ENCODE data around the gene SRPK2. TPM values are rescaled to one million over a fixed set of nuclear protein-coding genes. Genes with fewer than 3 reads are reported as not detected.
A peak's percentile ranks its signal among the peaks of the same experiment; 100 is the strongest.

SRPK2 gene
- total RNA-seq, 4 donors from 2014 or later = 33.0 to 47.4 (median 42.8) TPM

GRCh38 chr7:105141068-105141467 is 247.7 kb downstream of the SRPK2 start:
- 55% methylated on average over 6 of the region's 6 CpGs for WGBS
- DNase-seq (ENCODE audit: extremely low spot score) = no peak
- peaks cover 0 to 10% (median 7%) of the 10 kb centered on the region in 4 donors for H3K4me1 ChIP-seq
- TF ChIP-seq POLR2AphosphoS5 (IDR thresholded peaks at IDR 0.05) (no peak), POLR2A (IDR thresholded peaks at IDR 0.05; ENCODE audit: low read depth) (no peak), EP300 (IDR thresholded peaks at IDR 0.05) (no peak)
- TF ChIP-seq, protein P1, sequence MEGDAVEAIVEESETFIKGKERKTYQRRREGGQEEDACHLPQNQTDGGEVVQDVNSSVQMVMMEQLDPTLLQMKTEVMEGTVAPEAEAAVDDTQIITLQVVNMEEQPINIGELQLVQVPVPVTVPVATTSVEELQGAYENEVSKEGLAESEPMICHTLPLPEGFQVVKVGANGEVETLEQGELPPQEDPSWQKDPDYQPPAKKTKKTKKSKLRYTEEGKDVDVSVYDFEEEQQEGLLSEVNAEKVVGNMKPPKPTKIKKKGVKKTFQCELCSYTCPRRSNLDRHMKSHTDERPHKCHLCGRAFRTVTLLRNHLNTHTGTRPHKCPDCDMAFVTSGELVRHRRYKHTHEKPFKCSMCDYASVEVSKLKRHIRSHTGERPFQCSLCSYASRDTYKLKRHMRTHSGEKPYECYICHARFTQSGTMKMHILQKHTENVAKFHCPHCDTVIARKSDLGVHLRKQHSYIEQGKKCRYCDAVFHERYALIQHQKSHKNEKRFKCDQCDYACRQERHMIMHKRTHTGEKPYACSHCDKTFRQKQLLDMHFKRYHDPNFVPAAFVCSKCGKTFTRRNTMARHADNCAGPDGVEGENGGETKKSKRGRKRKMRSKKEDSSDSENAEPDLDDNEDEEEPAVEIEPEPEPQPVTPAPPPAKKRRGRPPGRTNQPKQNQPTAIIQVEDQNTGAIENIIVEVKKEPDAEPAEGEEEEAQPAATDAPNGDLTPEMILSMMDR (IDR thresholded peaks at IDR 0.05) = peak; percentile 18 to 36 (median 31)
- H3K27me3 ChIP-seq = no peaks in the 10 kb centered on the region
- intact Hi-C loops (cut with DNase I) = no loop called here
- peaks cover 0 to 52% (median 32%) of the 10 kb centered on the region in 4 donors for H3K36me3 ChIP-seq
- H3K9me3 ChIP-seq = no peaks in the 10 kb centered on the region
- no peak overlapping the region for H3K27ac ChIP-seq (replicated peaks in 1 of 4)
- no peak overlapping the region for H3K4me3 ChIP-seq

- no peaks in the 10 kb centered on the region for H3K27me3 ChIP-seq
- no peak overlapping the region for H3K27ac ChIP-seq (replicated peaks in 1 of 4)
- DNase-seq (ENCODE audit: extremely low spot score) = no peak
- intact Hi-C loops (cut with DNase I) = no loop called here
- no peaks in the 10 kb centered on the region for H3K9me3 ChIP-seq
- H3K4me1 ChIP-seq = peaks cover 2 to 10% (median 8%) of the 10 kb centered on the region in 4 donors
- H3K4me3 ChIP-seq = no peak overlapping the region
- H3K36me3 ChIP-seq = peaks cover 0 to 59% (median 32%) of the 10 kb centered on the region in 4 donors
- TF ChIP-seq EP300 (IDR thresholded peaks at IDR 0.05) = no peak
Measured at GRCh38 chr7:105139381-105139780, 249.3 kb downstream of the SRPK2 start.

- Histone ChIP-seq H3K4me1 (peaks cover 5 to 11% (median 8%) of the 10 kb centered on the region in 4 donors), H3K36me3 (peaks cover 0 to 56% (median 33%) of the 10 kb centered on the region in 4 donors), H3K9me3 (no peaks in the 10 kb centered on the region), H3K27me3 (no peaks in the 10 kb centered on the region), H3K4me3 (no peak overlapping the region), H3K27ac (replicated peaks in 1 of 4) (no peak overlapping the region)
- 98% methylated on average over 4 of the region's 4 CpGs for WGBS
- no peak for TF ChIP-seq POLR2AphosphoS5 (IDR thresholded peaks at IDR 0.05)
- no peak for TF ChIP-seq EP300 (IDR thresholded peaks at IDR 0.05)
- TF ChIP-seq, protein P1 (IDR thresholded peaks at IDR 0.05) = no peak
- no peak for TF ChIP-seq POLR2A (IDR thresholded peaks at IDR 0.05; ENCODE audit: low read depth)
- intact Hi-C loops (cut with DNase I) = no loop called here
- DNase-seq (ENCODE audit: extremely low spot score) = no peak
Measured at GRCh38 chr7:105137898-105138297, 250.8 kb downstream of the SRPK2 start.

- WGBS = 81% methylated on average over 3 of the region's 3 CpGs
- Histone ChIP-seq H3K27me3 (no peaks in the 10 kb centered on the region), H3K4me1 (peaks cover 3 to 11% (median 7%) of the 10 kb centered on the region in 4 donors), H3K9me3 (no peaks in the 10 kb centered on the region), H3K27ac (replicated peaks in 1 of 4) (no peak overlapping the region), H3K4me3 (no peak overlapping the region), H3K36me3 (peaks cover 0 to 59% (median 35%) of the 10 kb centered on the region in 4 donors)
- TF ChIP-seq POLR2AphosphoS5 (IDR thresholded peaks at IDR 0.05) (no peak), POLR2A (IDR thresholded peaks at IDR 0.05; ENCODE audit: low read depth) (no peak), EP300 (IDR thresholded peaks at IDR 0.05) (no peak)
- TF ChIP-seq, protein P1 (IDR thresholded peaks at IDR 0.05) = no peak
- intact Hi-C loops (cut with DNase I) = no loop called here
- DNase-seq (ENCODE audit: extremely low spot score) = no peak
Measured at GRCh38 chr7:105136221-105136620, 252.5 kb downstream of the SRPK2 start.

- no peaks in the 10 kb centered on the region for H3K27me3 ChIP-seq
- H3K4me1 ChIP-seq = peaks cover 0 to 15% (median 4%) of the 10 kb centered on the region in 4 donors
- H3K4me3 ChIP-seq = no peak overlapping the region
- peak; percentile 24 for DNase-seq (ENCODE audit: extremely low spot score)
- TF ChIP-seq POLR2AphosphoS5 (IDR thresholded peaks at IDR 0.05) (no peak), POLR2A (IDR thresholded peaks at IDR 0.05; ENCODE audit: low read depth) (no peak), EP300 (IDR thresholded peaks at IDR 0.05) (no peak)
- TF ChIP-seq, protein P1 (IDR thresholded peaks at IDR 0.05) = no peak
- 86% methylated on average over 9 of the region's 9 CpGs for WGBS
- no peaks in the 10 kb centered on the region for H3K9me3 ChIP-seq
- H3K27ac ChIP-seq (replicated peaks in 1 of 4) = no peak overlapping the region
- intact Hi-C loops (cut with DNase I) = no loop called here
- H3K36me3 ChIP-seq = peaks cover 0 to 56% (median 29%) of the 10 kb centered on the region in 4 donors
Measured at GRCh38 chr7:105133986-105134655, 254.6 kb downstream of the SRPK2 start.
